Amniotic epithelial cell (primary cell): Measurements from ENCODE around the gene GNRHR.
"Not testable (repeated sequence)": the region's sequence is repeated elsewhere in the genome, so short reads cannot be mapped to it uniquely, and the experiment has no call there.

Experiments
- DNase-seq: peaks from one replicate; pipeline ENCODE4 v3.0.0-alpha.2; 2010; ENCODE audit warnings: low read depth

The GNRHR gene

DNA sequence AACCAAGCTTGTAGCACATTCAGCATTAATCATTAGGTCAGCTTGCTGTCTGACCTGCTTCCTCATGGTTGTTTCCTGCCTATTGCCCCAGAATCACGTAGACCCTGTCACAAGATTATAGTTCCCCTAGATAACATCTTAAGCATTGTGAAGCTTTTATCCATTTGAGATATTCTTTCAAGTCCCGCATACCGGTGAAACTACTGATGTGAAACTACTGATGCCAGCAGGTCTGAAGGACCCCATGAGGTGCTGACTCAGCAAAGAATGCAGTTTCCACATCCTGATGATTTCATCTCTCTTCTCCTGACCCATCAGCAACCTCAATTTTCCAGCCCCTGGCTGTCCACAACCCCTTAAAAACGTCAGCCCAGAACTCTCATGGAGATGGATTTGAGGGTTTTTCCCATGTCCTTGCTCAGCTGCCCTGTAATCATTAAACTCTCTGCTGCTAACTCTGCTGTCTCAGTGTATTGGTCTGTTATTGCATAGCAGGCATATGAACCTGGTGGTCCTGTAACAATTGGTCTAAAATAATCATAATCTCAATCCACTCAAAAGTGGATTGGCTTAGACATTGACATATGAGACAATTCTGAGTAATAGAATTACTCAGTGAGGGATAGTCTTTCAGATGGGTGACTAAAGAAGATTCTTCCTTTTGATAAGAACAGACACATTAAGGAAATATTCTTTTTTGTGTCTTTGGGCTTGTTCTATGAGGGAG, 26.9 kb downstream of the GNRHR start:
- DNase-seq = peak; percentile 89

DNA sequence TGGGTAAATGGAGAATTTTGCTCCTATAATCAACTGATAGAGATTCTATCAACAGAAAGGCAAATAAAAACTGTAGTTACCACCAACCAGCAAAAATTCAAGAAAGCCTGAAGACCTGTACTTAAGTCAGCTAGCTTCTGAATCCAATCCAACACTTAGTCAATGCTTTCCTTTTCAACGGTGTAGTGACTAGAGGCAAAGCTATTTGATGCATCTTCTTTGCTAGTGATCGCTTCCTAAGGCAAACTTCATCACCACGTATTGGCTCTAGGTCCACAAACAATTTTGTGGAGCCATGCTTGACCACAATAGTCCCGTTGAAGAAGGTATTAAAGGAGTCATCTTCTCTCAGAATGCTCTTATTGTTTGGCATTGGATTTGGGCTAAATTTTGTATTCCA, 28.2 kb downstream of the GNRHR start:
- DNase-seq = no peak

DNA sequence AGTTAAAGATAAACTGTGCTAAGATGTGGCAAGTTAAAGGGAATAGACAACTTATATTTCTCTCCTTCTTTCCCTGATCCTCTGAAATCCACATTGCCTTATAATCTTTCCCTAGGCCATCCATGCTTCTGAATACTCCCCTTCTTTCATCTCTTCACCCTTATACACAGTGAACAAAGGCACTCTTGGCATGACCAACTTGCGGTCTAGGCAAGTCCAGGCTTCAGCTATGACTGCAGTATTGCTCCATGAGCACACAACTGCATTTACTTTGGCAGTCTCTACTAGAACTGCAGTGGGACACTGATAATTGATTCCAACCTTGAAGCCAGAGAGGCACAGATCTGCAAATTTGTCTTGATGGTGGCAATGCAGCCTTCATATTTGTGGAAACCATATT, 29.1 kb downstream of the GNRHR start:
- no peak for DNase-seq

DNA sequence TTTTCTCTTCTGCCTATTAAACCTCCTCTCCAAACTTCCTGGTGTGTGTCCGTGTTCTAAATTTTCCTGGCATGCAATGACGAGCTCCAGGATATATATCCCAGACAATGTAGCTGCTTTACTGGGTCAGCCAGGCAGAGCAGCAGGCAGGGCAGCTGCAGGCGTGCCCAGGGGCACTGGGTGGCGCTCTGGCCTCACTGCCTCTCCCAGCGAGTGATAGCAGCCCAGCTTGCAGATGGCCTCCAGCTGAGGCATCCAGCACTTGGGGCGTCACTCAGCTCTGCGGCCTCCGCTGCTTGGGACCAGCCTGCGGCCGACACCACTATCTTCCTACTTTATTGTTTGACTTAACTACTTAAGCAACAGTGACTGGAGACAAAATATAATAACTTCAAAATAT, 30.2 kb downstream of the GNRHR start:
- no peak for DNase-seq

DNA sequence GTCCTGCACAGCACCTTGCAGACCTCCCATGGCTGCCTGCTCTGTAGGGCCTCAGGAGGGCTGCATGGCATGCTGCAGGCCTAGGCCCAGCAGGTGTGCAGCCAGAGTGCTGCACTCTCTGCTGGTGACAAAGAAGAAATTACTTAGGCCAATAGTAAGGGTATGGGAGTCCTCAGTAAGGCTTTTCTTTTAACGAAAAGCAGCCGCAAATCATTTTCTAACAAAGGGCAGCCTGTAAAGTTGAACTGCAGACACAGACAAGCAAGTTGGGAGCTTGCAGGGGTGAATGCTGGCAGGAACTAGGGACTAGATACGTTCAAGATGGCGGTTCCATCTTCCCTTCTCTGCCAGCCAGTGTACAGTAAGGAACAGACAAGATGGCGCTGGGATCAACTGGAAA, 30.8 kb downstream of the GNRHR start:
- DNase-seq = no peak

DNA sequence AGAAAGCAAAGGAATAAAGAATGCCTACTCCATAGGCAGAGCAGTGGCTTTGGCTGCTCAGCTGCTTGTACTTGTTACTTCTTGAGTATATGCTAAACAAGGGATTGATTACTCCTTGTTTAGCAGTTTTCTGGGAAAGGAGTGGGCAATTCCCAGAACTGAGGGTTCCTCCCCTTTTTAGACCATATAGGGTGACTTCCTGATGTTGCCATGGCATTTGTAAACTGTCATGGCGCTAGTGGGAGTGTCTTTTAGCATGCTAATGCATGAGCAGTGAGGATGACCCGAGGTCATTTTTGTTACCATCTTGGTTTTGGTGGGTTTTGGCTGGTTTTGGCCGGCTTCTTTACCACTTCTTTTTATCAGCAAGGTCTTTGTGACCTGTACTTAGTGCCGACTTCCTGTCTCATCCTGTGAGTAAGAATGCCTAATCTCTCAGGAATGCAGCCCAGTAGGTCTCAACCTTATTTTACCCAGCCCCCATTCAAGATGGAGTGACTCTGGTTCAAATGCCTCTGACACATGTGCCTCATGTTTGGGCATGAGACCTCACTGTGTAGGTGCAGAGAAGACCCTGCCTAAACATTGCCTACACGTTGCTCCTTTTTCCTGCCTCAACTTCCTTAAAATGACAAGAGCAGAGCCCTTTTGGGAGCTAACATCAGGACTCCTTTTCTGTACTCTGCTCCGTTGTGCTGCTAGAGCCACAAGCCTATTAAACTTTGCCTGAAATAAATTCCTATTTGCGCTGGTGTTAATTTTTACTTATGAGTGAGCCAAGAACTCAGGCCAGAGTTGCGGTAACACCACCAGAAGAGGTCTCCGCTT, 32.2 kb downstream of the GNRHR start:
- DNase-seq = peak; percentile 75

DNA sequence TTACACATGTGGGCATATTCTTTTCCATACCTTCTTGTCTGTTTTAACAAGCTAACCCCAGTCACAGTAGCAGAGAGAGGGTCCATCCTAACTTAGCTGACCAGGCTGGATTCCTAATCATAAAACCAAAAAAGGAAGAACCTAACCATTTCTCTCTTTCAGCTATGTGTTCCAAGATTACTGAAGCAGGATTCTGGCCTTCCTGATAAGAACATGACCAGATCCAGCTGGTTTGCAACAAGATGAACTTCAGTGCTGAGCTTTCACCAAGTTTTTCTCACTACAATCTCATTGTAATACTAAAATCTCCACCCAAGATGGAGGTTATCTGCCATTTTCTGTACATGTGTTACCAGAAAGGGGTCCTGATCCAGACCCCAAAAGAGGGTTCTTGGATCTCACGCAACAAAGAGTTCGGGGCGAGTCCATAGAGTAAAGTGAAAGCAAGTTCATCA, 32.8 kb downstream of the GNRHR start:
- no peak for DNase-seq

DNA sequence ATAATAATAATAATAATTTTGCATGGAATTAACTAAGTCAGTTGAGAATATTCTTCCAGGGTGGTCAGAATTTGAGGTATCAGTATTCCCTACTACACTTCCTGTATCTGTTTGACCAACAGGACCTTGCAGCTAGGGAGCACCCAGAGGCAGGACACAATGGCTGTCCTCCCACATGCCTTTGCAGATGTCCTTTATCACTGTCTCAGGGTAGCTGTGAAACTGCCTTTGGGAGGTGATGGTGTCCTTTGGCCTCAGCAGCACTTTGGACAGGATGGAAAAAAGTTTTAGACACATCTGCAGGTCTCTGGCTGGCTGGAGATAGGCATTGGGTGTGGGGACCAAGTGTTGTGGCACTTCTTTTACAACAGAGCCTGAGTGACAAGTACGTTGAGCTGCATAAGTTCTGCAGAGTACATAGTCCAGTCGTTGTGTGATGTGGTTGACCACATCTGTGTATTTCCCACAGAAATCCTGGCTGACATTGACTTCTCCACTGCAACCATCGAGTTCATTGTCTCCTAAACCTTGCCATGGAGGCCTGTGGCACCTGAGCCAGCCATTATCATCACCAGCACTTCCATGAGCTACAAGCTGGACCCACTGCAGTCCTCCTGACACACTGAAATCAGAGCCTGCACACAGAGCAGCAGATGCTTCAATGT, 34.1 kb downstream of the GNRHR start:
- DNase-seq = no peak

DNA sequence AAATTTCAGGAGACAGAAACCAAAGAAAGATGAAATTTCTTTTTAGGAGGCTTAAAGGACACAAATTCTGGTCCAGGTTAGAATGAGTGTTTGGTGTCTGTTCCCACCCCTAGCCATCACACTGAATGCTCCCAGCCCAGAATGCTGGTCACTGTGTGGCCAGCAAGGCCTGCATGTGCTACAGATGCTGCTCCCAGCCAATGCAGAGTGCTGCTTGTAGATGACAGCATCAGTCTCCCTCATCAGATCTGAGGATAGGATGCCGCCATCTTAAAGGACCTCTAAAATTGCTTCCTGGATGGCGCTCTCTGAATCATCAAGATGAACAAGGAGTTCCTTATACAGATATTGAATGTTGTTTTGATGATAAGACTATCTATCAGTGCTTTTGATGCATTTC, 35.3 kb downstream of the GNRHR start:
- DNase-seq = no peak

DNA sequence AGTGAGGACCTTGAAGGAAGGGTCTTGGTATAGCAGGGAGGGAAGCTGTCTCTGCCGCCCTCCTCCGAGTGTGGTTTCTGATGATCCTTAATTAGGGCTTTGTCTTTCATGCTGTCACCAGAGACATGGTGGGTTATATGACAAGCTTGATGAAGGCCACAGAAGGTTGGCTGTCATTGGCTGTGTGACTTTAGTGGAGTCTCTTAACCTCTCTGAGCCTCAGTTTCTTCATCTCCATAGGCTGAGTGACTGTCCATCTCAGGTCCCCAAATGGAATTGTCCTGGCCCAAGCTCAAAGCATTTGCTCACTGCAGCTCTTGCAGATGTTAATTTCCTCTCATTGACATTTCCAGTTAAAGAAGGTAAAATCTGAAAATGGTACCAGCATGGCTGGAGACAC, 36.6 kb downstream of the GNRHR start:
- DNase-seq = no peak

DNA sequence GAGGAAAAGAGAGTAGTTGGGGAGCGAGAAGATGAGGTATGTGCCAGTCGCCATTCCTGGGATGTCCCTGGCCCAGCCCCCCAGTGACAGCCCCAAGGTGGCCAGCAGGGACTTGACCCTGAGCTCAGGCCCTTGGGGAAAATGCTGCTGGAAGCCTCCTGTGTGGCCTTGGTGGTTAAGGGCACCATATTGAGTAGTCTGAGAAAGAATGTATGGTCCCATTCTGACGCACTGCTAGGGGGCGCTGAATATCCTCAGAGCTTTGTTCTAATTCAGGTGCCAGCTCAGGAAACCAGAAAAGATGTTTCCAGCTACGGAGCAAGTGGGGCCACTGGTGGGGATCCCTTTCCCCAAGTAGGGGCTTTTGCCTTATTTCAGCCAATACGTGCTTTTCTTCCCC, 39.2 kb downstream of the GNRHR start:
- no peak for DNase-seq

DNA sequence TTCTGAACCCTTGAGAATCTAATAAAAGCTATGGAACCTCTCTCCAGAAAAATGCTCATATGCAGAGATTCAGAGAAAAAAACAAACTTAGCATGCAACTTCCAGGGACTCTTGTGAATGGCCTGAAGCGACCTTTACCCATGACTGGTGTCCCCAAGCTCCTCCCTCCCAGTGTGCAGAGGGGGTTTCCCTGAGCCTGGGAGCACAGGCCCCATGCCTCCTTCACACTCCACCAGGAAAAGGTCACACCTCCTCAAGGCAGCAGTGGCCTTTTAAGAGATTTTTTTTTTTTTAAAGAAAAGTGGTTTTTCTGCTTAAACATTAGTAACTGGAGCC, 40.0 kb downstream of the GNRHR start:
- DNase-seq = no peak

DNA sequence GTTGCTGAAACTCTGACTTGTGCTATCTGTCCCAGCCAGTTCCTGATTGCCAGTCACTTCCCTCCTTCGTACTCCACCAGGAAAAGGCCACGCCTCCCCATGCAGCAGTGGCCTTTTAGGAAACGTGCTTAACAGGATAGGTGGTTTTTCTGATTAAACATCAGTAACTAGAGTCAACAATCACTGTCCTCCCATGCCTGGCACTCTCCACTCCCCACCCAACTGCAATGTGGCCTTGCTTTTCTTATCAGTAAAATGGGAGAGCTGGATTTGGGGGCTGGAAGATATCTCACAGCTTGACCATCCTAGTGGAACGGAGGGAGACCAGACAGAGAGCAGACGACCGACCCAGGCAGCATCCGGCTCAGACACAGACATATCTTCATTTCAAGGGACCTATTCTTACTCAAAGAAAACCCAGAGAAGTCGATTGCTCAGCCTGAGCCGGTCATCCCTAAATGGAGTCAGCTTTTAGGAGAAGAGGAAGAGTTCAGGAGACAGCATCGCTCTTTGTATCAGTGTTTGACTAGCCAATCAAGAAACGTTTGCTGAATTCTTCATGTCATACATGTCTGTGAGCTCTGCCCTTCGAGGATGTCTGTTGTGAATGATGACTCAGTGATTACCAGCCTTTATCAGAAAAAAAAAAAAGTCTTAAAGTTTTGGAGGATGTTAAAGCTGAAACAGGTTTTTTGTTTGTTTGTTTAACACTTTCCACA, 40.5 kb downstream of the GNRHR start:
- DNase-seq = peak; percentile 48

DNA sequence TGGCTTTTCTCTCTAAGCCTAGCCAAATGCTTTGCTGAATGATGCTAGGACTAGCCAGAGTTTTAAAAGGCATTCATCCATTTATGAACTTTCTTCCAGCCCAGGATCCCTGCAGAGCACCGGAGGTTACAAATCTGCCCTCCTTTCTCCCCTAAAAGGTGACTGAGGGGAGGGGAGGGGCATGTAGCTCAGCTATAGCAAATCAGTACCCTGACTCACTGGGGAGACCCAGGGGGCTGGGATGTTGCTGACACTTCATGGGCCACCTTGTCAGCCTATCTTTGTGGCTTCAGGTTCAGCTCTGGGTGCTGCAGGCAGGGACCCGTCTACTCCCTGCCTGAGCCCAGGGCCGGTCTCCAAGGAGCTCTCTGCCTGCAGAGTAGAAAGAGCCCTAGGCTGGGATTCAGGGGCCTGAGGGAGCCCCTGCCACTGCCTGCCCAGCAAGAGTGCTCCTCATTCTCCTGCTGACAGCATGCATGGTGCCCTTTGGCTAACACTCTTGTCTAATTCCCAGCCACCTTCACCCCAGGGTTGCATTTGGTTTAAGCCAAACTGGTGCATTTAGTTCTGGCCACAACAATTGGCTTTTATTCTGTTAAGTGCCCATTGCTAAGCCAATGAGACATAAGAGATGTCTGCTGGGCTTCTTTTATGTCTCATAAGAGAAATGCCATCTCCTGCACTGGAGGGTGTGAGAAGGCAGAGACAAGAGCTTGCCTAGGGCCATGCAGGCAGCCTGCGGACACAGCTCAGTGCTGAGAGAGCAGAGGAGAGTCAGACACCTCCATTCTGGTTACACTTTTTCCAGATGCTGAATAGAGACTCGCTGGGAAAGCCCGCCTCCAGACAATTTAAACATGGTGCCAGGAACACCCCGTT, 41.3 kb downstream of the GNRHR start:
- no peak for DNase-seq

DNA sequence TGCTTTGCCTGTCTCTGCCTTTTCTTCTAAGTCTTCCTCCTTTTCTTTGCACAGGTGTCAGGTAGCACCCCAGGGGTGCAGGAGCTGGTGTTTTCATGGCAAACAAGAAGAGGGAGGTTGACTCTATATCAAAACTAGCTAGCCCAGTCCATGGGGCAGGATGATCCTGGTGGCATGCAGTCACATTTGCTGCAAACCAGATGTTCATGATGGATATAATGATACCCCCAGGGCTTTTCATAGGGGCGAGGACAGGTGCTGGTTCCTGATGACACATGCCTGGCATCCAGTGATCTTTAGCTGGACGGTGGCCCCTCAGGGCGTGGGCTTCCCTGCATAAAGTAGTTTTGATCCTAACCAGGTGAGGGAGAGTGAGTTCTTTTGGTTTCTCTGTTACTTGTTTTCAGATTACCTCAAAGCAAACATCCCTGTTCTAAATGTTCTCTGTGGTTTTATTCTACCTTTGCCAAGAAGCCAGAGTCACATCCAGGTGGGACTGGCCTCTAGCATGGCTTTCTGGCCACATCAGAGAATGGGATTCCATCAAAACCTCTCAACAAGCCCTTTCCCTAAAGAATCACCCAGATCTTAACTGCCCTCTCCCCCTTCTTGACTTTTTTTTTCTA, 42.1 kb downstream of the GNRHR start:
- no peak for DNase-seq

DNA sequence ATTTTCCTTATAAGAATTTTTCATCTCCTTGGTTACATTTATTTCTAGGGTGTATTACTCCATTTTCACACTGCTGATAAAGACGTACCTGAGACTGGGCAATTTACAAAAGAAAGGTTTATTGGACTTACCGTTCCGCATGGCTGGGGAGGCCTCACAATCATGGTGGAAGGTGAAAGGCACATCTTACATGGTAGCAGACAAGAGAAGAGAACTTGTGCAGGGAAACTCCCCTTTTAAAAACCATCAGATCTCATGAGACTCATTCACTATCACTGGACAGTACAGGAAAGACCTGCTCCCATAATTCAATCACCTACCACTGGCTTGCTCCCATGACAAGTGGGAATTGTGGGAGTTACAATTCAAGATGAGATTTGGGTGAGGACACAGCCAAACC, 47.5 kb downstream of the GNRHR start:
- not testable (repeated sequence) for DNase-seq

DNA sequence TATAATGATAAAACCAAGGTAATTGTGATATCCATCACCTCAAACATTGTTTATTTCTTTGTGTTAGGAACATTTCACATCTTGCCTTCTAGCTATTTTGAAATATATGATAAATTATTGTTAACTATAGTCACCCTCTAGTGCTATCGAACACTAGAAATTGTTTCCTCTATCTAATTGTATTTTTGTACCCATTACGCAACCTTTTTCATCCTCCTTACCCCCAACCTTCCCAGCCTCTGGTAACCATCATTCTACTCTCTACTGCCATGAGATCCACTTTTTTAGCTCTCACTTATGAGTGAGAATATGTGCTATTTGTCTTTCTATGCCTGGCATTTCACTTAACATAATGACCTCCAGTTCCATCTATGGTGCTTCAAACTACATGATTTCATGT, 49.3 kb downstream of the GNRHR start:
- no peak for DNase-seq

DNA sequence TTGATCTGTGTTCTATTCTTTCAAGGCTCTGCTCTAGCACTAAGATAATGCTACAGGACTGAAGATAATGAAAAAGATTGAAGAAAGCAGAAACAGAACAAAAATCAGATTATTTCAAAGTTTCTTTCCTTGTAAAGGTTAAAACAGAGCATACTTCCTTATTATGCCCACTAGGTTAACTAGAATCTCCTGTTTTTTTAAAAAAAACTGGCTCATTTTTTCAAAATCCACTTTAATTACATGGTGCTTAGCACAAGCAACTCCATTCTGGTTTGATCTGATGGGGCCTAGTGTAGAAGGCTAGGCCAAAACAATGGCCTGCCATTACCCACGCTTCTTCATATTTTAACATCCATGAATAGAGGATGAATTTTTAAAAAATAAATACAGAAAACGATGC, 52.0 kb downstream of the GNRHR start:
- no peak for DNase-seq

DNA sequence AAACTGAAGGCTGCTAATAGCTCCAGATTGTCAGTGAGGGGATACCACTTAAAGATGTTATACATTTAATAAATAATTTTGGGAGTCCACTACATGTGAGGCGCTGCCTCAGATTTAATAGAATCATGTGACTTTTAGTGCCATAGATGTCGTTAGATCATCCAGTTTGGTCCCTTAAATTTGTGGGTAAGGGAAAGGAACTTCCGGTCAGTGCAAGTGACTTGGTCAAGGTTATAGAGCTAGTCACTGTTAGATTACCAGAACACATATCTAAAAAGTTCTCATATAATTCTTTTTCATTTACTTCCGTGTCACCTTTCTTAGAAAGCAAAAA, 52.7 kb downstream of the GNRHR start:
- no peak for DNase-seq

DNA sequence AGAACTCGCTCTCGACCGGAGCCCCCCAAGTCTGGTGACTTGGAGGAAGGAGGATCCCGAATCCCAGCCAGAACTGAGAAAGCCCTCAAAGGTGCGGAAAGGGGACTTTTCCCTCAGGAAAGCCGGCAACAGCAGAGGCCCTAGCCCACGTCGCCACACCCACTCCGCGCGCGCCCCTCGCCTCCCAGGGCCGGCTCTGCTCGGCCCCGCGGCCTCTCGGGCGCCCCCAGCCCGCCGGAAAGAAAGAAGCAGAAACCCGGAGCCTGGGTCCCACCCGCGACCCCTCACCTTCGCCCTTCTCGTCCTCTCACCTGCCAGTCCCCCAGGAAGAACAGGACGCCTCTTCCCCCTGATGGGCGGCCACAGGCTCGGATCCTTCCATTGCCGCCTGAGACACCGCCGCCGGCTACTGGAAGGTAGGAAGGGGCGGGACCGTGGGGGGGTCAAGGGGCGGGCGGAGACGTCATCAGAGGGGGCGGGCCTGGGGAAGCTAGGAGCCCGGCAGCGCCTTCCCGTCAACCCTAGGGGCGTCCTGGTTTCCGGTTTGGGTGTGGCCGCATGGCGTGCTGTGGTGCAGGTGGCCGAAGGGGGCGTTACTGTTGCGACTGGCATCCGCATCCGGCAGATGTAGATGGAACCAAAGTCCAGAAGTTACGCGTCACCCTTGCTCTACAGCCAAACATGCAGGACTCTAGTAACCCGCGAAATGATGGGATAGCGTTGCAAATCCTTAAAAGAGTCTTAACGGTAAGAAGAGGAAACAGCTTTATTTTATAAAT, 53.3 kb downstream of the GNRHR start, which contains the start of gene UBA6:
TSS of gene UBA6 (minus strand) at position 418 of the 779 bp plus-strand sequence. CDS start at position 382, 36 bp downstream.
- peak; percentile 94 for DNase-seq
